HK-2 (cell line): ENCODE data around the gene ZCWPW1.
"Not testable (repeated sequence)": the region's sequence is repeated elsewhere in the genome, so short reads cannot be mapped to it uniquely, and the experiment has no call there.

Source experiments
- DNase-seq: peaks from one replicate; pipeline ENCODE4 v3.0.0-alpha.2; 2018; ENCODE audit not compliant: unreplicated experiment

The ZCWPW1 gene

GRCh38 chr7:100400656-100401055 lies 27.8 kb downstream of the ZCWPW1 start:
- DNase-seq, result no peak

DNA sequence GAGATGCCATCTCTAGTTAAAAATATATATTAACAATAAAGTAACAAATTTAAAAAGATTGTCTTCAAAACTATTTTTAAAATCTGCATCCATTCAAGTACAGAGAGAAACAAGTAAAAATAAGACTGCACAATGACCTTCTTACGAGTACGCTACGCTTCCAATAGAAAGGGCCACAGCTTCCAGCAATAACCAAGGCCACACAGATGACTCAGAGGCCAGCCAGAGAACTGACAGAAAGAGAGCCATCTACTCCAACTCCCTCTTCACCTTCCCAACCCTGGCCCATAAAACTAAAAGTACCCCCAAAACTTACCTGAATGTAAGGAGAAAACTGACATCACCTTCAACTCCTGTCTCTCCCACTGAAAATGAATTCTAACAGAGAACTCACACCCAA lies 28.5 kb downstream of the ZCWPW1 start:
- no peak for DNase-seq

- no peak for DNase-seq
Observed at GRCh38 chr7:100398239-100398638, 30.3 kb downstream of the ZCWPW1 start.

GRCh38 chr7:100397315-100398081 lies 31.0 kb downstream of the ZCWPW1 start:
- no peak for DNase-seq

GRCh38 chr7:100396421-100396982 lies 32.0 kb downstream of the ZCWPW1 start:
- no peak for DNase-seq

- no peak for DNase-seq
Observed at GRCh38 chr7:100394077-100394476, 34.4 kb downstream of the ZCWPW1 start.

DNA sequence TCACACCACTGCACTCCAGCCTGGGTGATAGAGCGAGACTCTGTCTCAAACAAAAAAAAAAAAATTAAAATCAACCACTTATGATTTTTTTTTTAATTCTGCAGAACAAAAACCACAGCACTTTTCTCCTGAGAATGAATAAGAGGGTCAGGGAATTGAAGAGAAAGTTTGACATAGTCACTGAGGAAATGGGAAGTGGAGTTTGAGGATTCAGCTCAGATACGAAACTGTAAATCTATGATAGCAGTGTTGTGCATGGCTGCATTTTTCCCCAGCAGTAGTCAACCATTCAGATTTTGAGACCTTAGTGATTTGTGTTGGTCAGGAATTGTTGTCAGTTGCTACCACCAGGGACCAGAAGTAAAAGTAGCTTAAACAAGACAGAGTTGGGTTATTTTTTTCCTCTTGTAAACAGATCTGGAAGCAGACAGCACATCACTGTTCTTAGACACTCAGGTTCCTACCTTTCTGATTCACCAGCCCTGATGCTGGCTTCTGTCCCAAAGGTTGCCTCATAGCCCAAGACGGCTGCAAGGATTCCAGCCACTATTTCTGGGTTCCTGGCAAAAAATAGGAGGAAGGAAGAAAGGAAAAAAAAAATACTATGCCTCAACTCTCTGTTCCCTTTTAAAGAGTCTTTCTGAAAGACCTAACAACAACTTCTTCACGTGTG lies 35.1 kb downstream of the ZCWPW1 start:
- no peak for DNase-seq

DNA sequence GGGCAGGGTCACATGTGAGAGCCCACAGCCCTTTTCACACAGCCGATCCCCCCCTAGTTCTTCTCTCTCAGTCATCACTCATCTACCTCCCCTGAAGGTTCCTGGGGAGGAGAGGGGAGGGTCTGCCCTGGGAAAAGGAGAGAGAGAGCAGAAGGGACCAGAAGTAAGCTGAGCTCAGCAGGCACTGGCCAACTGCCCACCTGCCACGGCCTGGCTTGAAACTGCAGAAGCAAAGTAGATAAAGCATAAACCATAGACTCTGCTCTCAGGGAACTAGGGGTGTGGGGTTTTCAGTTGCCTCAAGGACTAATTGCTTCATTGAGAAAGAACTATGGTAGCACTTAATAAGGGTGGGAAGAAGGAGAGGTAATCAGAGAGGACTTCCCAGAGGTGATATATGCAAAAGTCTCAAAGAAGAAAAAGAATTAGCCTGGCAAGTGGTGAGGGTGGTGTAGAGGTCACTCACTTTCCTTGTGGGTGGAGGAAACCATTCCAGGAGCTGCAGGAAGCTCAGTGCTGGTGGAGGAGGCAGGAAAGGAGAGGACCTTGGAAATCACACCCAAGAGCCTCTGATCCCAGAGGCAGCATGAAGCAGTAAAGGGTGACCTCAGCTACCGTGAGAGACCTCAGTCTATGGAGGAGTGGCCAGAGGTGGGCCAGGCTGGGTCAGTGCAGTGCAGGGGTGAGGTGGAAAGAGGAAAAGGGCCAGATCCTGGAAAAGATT lies 38.1 kb downstream of the ZCWPW1 start:
- DNase-seq, result no peak

DNA sequence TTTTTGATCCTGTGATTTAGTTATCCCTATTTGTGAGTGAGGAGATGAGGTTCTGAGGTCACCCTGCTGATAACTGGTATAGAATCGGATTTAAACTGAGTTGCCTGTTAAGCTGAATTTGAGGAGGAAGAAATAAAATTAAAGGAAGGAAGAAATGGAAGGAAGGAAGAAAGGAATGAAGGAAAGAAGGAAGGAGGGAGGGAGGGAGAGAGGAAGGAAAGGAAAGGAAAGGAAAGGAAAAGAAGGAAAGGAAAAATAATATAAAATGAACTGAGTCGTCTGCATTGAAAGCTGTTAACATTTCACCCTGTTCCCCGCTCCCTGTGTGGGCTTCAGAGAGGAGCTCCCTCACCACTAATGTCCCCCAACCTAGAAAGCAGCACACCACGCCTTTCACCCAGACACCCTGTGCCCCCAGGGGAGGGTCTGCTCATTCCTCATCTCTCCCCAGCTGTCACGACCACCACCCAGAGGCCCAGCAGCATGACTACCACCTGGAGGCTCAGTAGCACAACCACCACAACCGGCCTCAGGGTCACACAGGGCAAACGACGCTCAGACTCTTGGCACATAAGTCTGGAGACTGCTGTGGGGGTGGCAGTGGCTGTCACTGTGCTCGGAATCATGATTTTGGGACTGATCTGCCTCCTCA lies 38.9 kb downstream of the ZCWPW1 start:
- DNase-seq, result no peak

DNA sequence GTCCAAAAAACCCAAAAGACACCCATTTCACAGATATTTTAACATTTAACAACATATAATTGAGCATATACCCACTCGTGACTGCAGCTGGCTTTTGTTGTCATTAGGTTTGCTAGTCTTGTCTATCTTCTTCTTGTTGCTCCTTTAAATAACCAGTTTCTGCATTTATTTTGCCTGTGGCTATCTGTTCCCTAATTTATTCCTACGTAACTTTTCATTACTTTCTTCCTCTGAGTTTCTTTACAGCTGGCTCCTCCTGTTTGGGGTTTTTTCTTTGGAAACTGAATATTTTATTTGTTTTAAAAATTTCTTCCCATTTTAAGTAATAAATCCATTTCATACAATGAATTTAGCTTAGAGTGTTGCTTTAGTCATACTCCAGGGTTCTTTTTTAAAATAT lies 40.8 kb downstream of the ZCWPW1 start:
- DNase-seq, result no peak

- no peak for DNase-seq
Observed at GRCh38 chr7:100386940-100387339, 41.6 kb downstream of the ZCWPW1 start.

- no peak for DNase-seq
Observed at GRCh38 chr7:100384628-100385294, 43.7 kb downstream of the ZCWPW1 start.

DNA sequence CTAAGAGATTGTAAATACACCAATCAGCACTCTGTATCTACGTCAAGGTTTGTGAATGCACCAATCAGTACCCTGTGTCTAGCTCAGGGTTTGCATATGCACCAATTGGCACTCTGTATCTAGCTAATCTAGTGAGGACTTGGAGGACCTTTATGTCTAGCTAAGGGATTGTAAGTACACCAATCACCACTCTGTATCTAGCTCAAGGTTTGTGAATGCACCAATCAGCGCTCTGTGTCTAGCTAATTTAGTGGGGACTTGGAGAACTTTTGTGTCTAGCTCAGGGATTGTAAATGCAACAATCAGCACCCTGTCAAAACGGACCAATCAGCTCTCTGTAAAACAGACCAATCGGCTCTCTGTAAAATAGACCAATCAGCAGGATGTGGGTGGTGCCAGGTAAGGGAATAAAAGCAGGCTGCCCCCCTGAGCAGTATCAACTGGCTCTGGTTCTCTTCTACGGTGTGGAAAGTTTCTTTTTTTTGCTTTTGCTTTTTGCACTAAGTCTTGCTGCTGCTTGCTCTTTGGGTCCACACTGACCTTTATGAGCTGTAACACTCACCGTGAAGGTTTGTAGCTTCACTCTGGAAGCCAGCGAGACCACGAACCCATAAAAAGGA lies 46.2 kb downstream of the ZCWPW1 start:
- not testable (repeated sequence) for DNase-seq

- not testable (repeated sequence) for DNase-seq
Observed at GRCh38 chr7:100381531-100382233, 46.8 kb downstream of the ZCWPW1 start.

DNA sequence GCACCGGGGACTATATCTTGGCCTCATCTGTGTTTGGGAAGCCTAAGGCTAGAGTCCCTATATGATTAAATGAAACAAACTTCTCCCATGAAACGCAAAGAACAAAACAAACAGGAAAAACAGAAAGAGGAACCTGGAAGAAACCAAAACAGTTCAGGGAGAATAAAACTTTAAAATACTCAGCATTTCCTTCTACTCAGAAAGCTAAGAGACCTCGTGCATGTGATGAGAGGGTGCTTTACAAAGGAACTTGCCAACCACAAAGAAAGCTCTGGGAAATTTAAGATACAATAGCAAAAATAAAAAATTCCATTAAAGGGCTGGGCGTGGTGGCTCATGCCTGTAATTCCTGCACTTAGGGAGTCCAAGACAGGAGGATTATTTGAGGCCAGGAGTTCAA lies 48.3 kb downstream of the ZCWPW1 start:
- DNase-seq, result no peak

- DNase-seq, result no peak
Observed at GRCh38 chr7:100378114-100378755, 50.3 kb downstream of the ZCWPW1 start.

DNA sequence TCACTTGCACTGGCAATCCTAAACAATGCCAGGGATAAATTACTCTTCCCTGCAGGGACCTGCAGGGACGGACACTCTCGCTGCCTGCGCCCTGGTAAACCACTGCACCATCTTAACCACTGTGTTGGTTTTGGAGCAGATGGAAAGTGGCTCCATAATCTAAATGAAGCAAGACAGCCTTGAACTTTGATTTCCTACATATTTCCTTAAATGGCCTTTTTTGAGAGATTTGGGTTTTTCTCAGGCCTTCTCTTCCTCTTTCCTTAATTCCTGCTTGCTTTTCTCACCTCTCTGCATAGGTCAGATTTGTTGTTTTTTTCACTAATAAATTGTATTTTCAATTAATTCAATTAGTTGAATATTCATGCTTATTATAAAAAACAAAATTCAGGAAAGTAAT lies 52.4 kb downstream of the ZCWPW1 start:
- DNase-seq, result no peak

DNA sequence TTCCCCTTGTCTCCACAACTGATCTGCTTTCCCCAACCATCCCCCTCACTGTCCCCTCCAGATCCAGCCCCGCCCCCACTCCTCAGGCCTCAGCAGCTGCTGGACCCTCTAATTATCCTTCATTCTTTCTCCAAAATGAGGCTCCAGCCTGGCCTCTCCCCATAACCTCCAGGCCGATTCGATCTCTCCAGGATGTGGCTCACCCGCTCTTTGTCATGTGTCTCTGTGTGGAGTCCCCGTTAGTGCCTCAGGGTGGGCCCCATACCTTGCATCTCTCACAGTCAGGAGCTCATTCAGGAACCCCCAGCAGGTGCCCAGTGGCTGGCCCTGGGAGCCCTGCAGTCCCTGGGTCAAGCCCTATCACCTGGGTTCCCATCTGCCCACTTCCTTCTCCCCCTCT lies 53.9 kb downstream of the ZCWPW1 start:
- no peak for DNase-seq

GRCh38 chr7:100373870-100374598 lies 54.5 kb downstream of the ZCWPW1 start:
- DNase-seq, result peak; percentile 28
